Left lung (tissue), 10 donors: ENCODE results near the gene PREX1. TPM values are rescaled to one million over a fixed set of nuclear protein-coding genes. Genes with fewer than 3 reads are reported as not detected.

Experiments used
- ATAC-seq: fragments of 200-7000 bp; cut with Tn5 transposase; one replicate; pipeline ENCODE4 v1.9.1; 2020; ENCODE audit warnings: moderate library complexity
- DNase-seq, 4 donors: peaks; one replicate each; pipeline ENCODE4 v3.0.0-alpha.2; 2013 to 2020
- H3K27ac ChIP-seq, 2 donors: fragments of 200-600 bp; sonication (generic) in 1 of 2; one replicate each; pipeline versions ENCODE4 v1.5.0 to v1.8.0; 2020 to 2021
- H3K27me3 ChIP-seq, 2 donors: fragments of 200-600 bp; sonication (generic) in 1 of 2; one replicate each; pipeline versions ENCODE4 v1.5.0 to v1.8.0; 2020 to 2021
- H3K36me3 ChIP-seq, 2 donors: fragments of 200-600 bp; sonication (generic) in 1 of 2; one replicate each; pipeline versions ENCODE4 v1.5.0 to v1.8.0; 2020 to 2021
- H3K4me1 ChIP-seq, 2 donors: fragments of 200-600 bp; one replicate each; pipeline ENCODE4 v1.8.0; 2021
- H3K4me3 ChIP-seq, 2 donors: fragments of 200-600 bp; sonication (generic) in 1 of 2; one replicate each; pipeline versions ENCODE4 v1.5.0 to v1.8.0; 2020 to 2021; ENCODE audit warnings: mild to moderate bottlenecking in 1 of 2
- H3K9me3 ChIP-seq, 2 donors: fragments of 200-600 bp; sonication (generic) in 1 of 2; one replicate each; pipeline versions ENCODE4 v1.5.0 to v1.8.0; 2020 to 2021
- CTCF ChIP-seq, 2 donors: fragments of 200-600 bp; sonication (generic) in 1 of 2; IDR thresholded peaks; one replicate each; pipeline versions ENCODE4 v1.5.0 to v1.8.0; 2021; ENCODE audit warnings: antibody characterized with exemption in 2 of 2
- intact Hi-C, 2 donors: fragments of 100-400 bp; cut with DNase I; formaldehyde crosslinking; loops; one replicate each; pipeline versions ENCODE4 v1.11.2 to v1.14.2; 2022
- polyA plus RNA-seq, 6 donors: library from polyadenylated mRNA; unstranded; fragments of 120-200 nt; gene quantifications; one replicate each; pipeline ENCODE4 v1.2.1, GENCODE V29; 2013; ENCODE audit not compliant: insufficient read length in 6 of 6
- total RNA-seq, 2 donors: library from RNA; stranded (reverse); fragmentation: NEBNext Ultra II Directional; extraction: Animal tissue kit (Norgen Biotek cat#: 25700); gene quantifications; one replicate each; pipeline ENCODE4 v1.2.1, GENCODE V29; 2021
- donor health status: DM: no; HTN: yes; CAD: no.
- donor health status: DM: no; HTN: no; CAD: no.

Gene PREX1
- total and polyA plus RNA-seq, 8 donors = 20.3 to 111 (median 26.1) TPM

GRCh38 chr20:48783533-48784272 lies 44.1 kb downstream of the PREX1 start:
- ATAC-seq = no peak
- H3K27me3 ChIP-seq = peaks cover 0 to 23% of the 10 kb centered on the region in 2 donors
- peaks cover 0 to 3% of the 10 kb centered on the region in 2 donors for H3K9me3 ChIP-seq
- intact Hi-C loops = no loop called here
- peak in 2 of 4 donors; percentile 32 to 73 for DNase-seq
- no peaks in the 10 kb centered on the region for H3K36me3 ChIP-seq
- no peak for TF ChIP-seq CTCF (IDR thresholded peaks at IDR 0.05)
- peak overlapping the region in 1 of 2 donors; percentile 24 for H3K27ac ChIP-seq
- no peak overlapping the region for H3K4me3 ChIP-seq
- H3K4me1 ChIP-seq = peaks cover 4 to 95% of the 10 kb centered on the region in 2 donors

GRCh38 chr20:48782901-48783308 lies 44.9 kb downstream of the PREX1 start:
- DNase-seq = no peak
- Histone ChIP-seq H3K27ac (peak overlapping the region in 1 of 2 donors; percentile 24), H3K9me3 (peaks cover 0 to 3% of the 10 kb centered on the region in 2 donors), H3K4me1 (peaks cover 4 to 95% of the 10 kb centered on the region in 2 donors), H3K4me3 (no peak overlapping the region), H3K27me3 (peaks cover 0 to 23% of the 10 kb centered on the region in 2 donors), H3K36me3 (no peaks in the 10 kb centered on the region)
- intact Hi-C loops = no loop called here
- TF ChIP-seq CTCF (IDR thresholded peaks at IDR 0.05) = no peak
- ATAC-seq = no peak

- H3K9me3 ChIP-seq = peaks cover 0 to 3% of the 10 kb centered on the region in 2 donors
- H3K27me3 ChIP-seq = peaks cover 0 to 19% of the 10 kb centered on the region in 2 donors
- DNase-seq (no peak), ATAC-seq (no peak)
- intact Hi-C loops = no loop called here
- no peak overlapping the region for H3K4me3 ChIP-seq
- TF ChIP-seq CTCF (IDR thresholded peaks at IDR 0.05) = no peak
- peaks cover 4 to 95% of the 10 kb centered on the region in 2 donors for H3K4me1 ChIP-seq
- peak overlapping the region in 1 of 2 donors; percentile 24 for H3K27ac ChIP-seq
- no peaks in the 10 kb centered on the region for H3K36me3 ChIP-seq
These were observed 45.7 kb downstream of the PREX1 start for GRCh38 chr20:48782053-48782452.

- H3K27ac ChIP-seq = peak overlapping the region in 1 of 2 donors; percentile 24
- peaks cover 0 to 15% of the 10 kb centered on the region in 2 donors for H3K27me3 ChIP-seq
- ATAC-seq (no peak), DNase-seq (no peak)
- no peak overlapping the region for H3K4me3 ChIP-seq
- H3K4me1 ChIP-seq = peaks cover 4 to 95% of the 10 kb centered on the region in 2 donors
- no peaks in the 10 kb centered on the region for H3K36me3 ChIP-seq
- intact Hi-C loops = no loop called here
- peaks cover 0 to 3% of the 10 kb centered on the region in 2 donors for H3K9me3 ChIP-seq
- TF ChIP-seq CTCF (IDR thresholded peaks at IDR 0.05) = no peak
These were observed 46.2 kb downstream of the PREX1 start for GRCh38 chr20:48781634-48782033.

- Histone ChIP-seq H3K27ac (peak overlapping the region in 1 of 2 donors; percentile 18), H3K4me1 (peaks cover 7 to 99% of the 10 kb centered on the region in 2 donors), H3K9me3 (peaks cover 0 to 3% of the 10 kb centered on the region in 2 donors), H3K27me3 (no peaks in the 10 kb centered on the region), H3K36me3 (no peaks in the 10 kb centered on the region), H3K4me3 (no peak overlapping the region)
- intact Hi-C loops = loop anchor here in 1 of 2 donors (10.0 kb wide), 1 partner anchor 45 kb away; the partner anchor contains the start of gene PREX1
- no peak for TF ChIP-seq CTCF (IDR thresholded peaks at IDR 0.05)
- ATAC-seq = no peak
- DNase-seq = no peak
These were observed 48.4 kb downstream of the PREX1 start for GRCh38 chr20:48779435-48779834.
